ENCODE data around the gene NABP2.

- TF ChIP-seq SMC3 (IDR thresholded peaks at IDR 0.05): no peak
- no peak for TF ChIP-seq MYC (IDR thresholded peaks at IDR 0.05; ENCODE audit: borderline replicate concordance, low read length)
- TF ChIP-seq, protein P1, sequence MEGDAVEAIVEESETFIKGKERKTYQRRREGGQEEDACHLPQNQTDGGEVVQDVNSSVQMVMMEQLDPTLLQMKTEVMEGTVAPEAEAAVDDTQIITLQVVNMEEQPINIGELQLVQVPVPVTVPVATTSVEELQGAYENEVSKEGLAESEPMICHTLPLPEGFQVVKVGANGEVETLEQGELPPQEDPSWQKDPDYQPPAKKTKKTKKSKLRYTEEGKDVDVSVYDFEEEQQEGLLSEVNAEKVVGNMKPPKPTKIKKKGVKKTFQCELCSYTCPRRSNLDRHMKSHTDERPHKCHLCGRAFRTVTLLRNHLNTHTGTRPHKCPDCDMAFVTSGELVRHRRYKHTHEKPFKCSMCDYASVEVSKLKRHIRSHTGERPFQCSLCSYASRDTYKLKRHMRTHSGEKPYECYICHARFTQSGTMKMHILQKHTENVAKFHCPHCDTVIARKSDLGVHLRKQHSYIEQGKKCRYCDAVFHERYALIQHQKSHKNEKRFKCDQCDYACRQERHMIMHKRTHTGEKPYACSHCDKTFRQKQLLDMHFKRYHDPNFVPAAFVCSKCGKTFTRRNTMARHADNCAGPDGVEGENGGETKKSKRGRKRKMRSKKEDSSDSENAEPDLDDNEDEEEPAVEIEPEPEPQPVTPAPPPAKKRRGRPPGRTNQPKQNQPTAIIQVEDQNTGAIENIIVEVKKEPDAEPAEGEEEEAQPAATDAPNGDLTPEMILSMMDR (IDR thresholded peaks at IDR 0.05): no peak
- TF ChIP-seq, protein P2, sequence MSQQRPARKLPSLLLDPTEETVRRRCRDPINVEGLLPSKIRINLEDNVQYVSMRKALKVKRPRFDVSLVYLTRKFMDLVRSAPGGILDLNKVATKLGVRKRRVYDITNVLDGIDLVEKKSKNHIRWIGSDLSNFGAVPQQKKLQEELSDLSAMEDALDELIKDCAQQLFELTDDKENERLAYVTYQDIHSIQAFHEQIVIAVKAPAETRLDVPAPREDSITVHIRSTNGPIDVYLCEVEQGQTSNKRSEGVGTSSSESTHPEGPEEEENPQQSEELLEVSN (IDR thresholded peaks at IDR 0.05; ENCODE audit: borderline replicate concordance, low read depth): no peak
- TF ChIP-seq CEBPB (IDR thresholded peaks at IDR 0.05): no peak
- TF ChIP-seq HDAC2 (IDR thresholded peaks at IDR 0.05): no peak
- TF ChIP-seq JUNB (IDR thresholded peaks at IDR 0.05): no peak
- TF ChIP-seq EP300 (IDR thresholded peaks at IDR 0.05): no peak
- TF ChIP-seq POLR2A (IDR thresholded peaks at IDR 0.05; ENCODE audit: low read length): no peak
Measured at GRCh38 chr12:56229082-56229481, 4.9 kb downstream of the NABP2 start.
